GM19328 (cell line): Measurements from ENCODE around the gene MPZL3.

ENCODE experiments used
- ATAC-seq: cut with Tn5 transposase; IDR thresholded peaks from one replicate; pipeline ENCODE4 v1.9.1; 2021; ENCODE audit warnings: mild to moderate bottlenecking, moderate library complexity; ENCODE audit not compliant: unreplicated experiment

Gene MPZL3

GRCh38 chr11:118232659-118233058 is 19.5 kb downstream of the MPZL3 start:
- no peak for ATAC-seq

GRCh38 chr11:118231461-118231860 is 20.7 kb downstream of the MPZL3 start:
- ATAC-seq: no peak

DNA sequence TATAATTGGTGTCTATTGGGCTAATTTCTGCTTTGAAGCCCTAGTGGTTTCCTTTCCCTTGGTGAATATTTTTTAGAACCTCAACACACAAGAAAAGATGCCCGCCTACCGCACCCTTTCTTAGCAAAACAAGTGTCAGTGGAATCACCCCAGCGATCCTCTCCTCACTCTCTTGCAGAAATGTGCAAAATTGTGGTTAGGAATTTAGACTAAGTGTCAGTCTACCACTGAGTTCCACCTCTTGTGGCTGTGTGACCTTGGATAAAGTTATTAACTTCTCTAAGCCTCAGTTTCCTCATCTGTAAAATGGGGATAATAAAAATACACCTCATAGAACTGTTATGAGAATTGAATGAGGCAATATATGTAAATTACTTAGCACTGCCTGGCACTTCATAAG is 22.1 kb downstream of the MPZL3 start:
- ATAC-seq: no peak

GRCh38 chr11:118229274-118229847 is 22.8 kb downstream of the MPZL3 start:
- ATAC-seq: no peak

DNA sequence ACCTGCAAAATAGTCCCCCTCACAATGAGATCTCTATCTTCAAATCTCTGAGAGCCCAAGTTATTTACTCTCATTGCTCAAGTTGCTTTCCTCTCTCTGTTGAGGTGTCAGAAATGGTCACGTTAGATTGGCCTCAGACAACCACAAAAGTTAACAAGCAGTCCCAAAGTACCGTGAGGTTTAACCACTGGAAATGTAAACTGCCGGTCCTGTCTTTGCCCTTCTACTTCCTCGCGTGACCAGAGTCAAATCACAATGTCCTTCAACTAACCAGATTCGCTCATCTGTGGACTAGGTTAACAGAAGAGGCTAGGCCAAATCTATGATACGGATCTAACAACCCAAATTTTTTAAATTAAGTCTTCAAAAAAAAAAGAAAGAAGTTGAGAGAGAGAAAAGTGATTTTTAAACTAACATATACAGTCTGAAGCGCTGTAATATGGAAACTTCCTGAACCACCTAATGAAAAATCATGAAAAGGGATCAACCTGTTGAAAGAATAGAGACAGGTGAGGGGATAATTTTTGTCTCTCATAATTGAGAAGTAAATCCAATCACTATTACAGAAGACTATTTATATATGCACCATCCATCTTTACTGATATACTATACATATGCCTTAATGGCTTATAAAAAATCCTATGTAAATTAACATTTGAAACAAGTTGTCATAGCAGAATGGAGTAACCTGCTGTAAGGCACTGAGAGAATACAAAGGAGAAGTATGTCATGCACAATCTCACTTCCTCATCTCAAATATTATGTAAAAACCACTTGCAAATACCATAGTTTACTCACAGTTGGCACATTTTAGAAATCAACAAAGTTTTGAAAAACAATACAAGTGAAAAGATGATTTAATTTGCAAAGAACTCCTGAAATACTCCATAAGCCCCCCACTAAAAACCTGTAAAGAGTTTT is 24.0 kb downstream of the MPZL3 start:
- ATAC-seq: no peak

DNA sequence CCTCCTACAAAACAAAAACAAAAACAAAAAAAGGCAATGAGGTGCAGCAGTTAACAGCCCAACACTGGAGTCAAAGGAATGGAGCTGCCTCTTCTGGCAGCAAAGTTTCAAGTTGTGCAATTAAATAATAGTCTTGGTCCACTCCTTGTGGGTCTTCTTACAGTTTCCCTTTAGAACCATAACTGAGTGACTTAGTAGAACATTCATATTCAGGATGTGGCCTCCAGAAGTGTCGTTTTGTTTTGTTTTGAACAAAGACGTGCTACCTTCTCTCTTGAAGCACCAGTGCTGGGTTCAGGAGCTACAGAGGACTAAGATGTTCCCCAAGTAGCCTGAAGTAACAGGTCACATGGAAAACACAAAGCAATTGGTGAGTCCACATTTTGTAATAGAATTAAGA is 25.4 kb downstream of the MPZL3 start:
- ATAC-seq: no peak

DNA sequence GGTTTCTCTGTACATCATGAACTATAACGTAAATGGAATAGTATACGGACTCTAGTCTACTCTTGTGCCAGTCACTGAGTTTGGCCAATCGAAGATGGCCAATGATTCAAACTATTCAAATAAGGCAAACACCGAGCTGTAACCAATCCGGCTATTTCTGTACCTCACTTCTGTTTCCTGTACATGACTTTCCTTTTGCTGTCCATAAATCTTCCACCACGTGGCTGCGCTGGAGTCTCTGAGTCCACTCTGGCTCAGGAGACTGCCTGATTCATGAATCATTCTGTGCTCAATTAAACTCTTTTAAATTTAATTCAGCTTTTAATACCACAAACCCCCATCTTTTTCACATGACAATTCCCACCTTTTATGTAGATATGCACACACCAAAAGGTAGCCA is 25.9 kb downstream of the MPZL3 start:
- ATAC-seq: no peak

DNA sequence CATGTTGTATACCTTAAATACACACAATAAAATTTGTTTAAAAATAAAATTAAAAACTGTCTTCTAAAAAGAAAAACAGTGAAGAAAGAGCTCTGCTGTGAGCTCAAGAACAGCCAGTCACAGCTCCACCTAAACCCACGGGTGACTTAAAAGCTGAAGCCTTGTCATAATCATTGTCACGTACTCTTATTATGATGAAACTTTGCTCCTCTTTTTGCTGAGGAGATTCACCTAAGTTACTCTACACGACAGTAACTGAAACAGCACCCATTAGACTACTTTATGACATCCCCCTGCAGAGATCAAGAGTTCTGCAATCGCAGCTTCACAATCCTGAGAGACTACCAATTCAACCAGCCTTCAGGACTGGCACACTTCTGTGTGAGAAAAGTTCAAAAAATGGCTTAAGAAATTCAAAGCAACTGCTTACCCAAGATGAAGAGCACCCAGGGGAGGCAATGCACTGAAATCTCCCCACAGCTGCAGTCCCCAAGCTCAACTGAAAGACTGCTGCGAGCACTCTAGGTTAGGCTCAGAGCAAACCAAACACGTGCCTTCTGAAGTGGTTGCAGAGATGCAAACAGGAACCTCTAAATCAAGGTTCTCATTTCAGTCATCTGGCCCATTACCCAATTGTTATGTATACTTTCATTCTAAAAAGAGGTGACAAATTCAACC is 27.5 kb downstream of the MPZL3 start, which contains the start of gene JAML:
JAML (minus strand) TSS at position 501 of the 678 bp plus-strand sequence. CDS start 10,145 bp downstream, outside the sequence.
- no peak for ATAC-seq

- no peak for ATAC-seq
These were observed 28.2 kb downstream of the MPZL3 start for GRCh38 chr11:118223992-118224391.

- no peak for ATAC-seq
These were observed 28.6 kb downstream of the MPZL3 start for GRCh38 chr11:118223570-118223969.

DNA sequence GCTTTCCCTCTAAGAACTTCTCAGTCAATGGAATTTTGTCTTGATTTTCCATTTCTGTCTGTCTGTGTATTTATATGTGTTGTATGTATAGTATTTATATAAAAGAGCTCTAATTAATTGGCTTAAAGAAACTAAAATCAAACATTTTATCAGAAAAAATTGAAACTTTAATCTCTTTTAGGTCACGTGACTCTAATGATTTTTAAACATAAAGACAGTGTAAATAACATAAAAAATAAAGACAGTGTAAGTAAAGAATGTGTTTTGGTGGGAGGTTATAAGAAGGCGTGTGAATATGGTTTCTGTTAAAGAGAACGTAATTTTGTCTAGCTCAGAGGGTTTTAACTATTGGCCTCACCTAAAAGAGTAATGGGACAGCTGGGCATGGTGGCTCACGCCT is 29.7 kb downstream of the MPZL3 start:
- ATAC-seq: no peak

DNA sequence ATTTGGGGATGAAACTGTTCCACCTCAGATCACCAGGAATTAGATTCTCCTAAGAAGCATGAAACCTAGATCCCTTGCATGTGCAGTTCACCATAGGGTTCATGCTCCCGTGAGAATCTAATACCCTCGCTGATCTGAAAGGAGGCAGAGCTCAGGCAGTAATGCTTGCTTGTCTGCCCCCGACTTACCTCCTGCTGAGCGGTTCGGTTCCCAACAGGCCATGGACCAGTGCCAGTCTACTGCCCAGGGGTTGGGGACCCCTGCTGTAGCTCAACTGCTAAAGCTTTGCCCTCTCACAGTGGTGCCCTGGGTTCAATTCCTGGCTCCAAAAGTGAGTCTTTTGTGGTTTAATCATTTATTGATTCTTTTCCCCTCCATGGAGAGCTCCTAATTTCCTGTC is 30.7 kb downstream of the MPZL3 start:
- ATAC-seq: no peak

DNA sequence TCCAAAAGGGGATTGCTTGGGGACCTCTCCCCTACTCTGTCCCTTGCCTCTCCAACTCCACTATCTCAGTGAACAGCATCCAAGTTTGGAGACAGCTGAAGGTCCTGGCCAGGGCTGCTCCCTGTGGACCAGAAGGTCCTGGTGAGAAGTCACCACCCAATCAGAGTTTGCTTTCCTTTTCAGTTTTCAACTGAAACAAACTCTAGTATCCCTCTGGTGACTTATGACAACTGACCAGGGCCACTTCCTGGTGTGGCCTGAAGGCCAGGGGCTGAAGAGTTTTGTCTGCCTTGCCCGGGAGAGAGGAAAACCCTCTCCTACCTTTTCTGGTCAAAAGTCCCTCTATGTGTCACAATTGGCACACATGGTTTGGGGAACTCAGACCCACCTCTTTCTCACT is 32.4 kb downstream of the MPZL3 start:
- no peak for ATAC-seq

DNA sequence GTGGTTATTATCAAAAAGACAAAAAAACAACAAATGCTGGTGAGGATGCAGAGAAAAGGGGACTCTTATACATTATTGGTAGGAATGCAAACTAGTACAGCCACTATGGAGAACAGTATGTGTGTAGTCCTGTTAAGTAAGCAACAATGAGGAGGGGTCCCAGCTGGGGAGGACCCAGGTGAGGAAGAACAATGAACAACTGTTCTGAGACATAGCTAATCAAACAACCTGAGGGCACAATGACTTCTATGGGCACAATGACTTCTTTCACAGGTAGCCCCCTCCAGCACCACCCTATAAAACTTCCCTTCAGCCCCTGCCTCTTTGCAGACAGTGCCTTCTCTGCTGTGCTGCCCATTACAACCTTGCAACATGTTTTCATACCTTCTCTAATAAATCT is 32.9 kb downstream of the MPZL3 start:
- no peak for ATAC-seq

GRCh38 chr11:118217575-118217974 is 34.6 kb downstream of the MPZL3 start:
- no peak for ATAC-seq

DNA sequence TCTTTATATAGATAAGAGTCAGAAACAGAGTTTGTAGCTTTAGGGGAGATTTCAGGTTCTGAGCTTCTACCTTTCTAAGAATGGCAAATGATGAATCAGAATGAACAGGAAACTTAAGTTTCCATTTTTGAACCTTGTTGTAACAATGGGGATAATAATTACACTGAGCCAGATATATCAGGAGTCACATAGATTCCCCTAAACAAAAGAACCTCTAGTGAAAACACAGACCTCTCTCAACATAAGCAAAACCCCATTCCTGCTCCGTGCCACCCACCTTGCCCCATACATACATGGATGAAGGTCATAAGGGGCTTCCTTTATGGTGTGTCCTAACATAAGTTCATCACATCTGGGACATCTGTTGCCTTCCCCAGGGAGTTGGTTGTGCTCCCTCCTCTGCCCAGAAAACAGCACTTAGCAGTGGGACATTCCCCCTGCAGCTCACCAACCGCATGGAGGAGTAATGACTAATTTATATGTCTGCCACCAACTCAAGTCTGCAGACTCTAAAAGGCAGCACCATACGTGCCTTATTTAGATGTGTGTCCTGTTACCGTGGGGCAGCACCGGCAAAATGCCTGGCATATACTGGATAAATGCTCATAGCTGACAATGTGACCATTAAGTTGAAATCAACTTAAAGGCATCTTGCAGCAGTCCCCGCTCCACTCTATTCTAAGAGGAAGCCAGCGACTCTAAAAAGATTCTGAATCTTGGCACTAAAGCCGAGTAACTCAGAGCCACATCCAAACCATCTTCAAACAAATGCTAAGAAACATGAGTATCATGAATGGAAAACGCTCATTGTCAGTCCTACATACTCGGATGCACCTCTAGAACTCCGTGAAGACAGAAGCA is 35.3 kb downstream of the MPZL3 start:
- no peak for ATAC-seq

DNA sequence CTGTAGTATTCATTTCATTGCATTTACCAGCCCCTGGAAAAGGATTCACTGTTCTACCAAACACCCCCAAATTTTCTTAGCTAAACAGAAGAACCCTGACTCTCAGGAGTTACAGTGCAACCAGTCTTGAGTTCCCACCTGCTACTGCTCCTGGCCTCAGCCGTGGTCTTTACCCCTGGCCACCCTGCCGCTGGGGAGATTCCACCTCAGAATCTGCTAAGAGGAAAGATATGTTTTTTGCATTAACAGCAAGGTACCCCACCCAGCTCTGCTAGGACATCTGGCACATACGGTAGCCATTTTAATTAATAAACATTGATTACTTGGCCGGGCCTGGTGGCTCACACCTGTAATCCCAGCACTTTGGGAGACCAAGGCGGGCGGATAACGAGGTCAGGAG is 36.4 kb downstream of the MPZL3 start:
- ATAC-seq: no peak

- ATAC-seq: no peak
These were observed 36.9 kb downstream of the MPZL3 start for GRCh38 chr11:118215262-118215661.

DNA sequence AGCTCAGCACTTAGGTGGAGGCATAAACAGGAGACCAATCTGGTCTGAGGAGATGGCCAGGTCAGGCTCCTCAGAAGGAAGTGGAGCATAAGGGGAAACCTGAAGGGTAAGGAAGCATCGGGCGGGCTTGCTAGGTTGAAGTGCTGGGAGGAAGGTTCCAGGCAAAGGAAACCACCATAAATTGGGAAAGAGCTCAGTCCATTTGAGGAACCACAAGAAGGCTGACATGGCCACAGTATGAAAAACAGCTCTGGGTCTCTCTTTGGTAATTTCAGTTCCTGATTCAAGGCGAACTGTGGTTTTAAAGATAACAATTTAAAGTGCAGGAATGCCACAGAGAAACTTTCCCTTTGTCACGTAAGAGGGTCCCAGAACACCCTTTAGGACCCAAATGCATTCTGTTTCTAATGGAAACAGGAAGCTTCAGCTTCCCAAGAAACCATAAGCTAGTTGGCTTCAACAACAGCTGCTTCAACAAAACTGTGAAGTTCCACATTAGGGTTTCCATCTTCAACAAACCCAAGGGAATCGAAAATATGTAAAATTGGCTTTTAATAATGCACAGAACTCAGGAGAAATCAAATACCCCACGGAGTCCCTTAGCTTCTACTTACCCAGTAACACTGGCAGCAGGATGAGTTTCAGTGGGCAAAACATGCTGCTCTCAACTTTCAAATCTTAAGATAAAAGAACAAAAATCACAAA is 37.8 kb downstream of the MPZL3 start:
- ATAC-seq: no peak

GRCh38 chr11:118213781-118214180 is 38.4 kb downstream of the MPZL3 start:
- ATAC-seq: no peak
